Skin of body (tissue), 3 donors: ENCODE data around the gene AHNAK. TPM values are rescaled to one million over a fixed set of nuclear protein-coding genes. Genes with fewer than 3 reads are reported as not detected.
"Not testable (repeated sequence)": the region's sequence is repeated elsewhere in the genome, so short reads cannot be mapped to it uniquely, and the experiment has no call there.

Experiments
- DNase-seq: peaks from one replicate; lab custom pipeline; 2025; lab: John Stamatoyannopoulos, UW
- small RNA-seq: library from RNA; depleted of rRNA; stranded (forward); fragments of <200 nt; gene quantifications from one replicate; pipeline ENCODE3, GENCODE V24; 2014; ENCODE audit warnings: low replicate concordance
- total RNA-seq: library from RNA; depleted of rRNA; stranded (reverse); fragments of >200 nt; gene quantifications from one replicate; pipeline ENCODE4 v1.2.3, GENCODE V29; 2014

AHNAK gene
- total RNA-seq, 1 donor from 2014 or later, result 567 TPM

GRCh38 chr11:62393061-62393611, 153.5 kb downstream of the AHNAK start:
- no peak for DNase-seq

GRCh38 chr11:62392506-62392905, 154.1 kb downstream of the AHNAK start:
- DNase-seq, result no peak

- no peak for DNase-seq
Measured at GRCh38 chr11:62391642-62392425, 154.8 kb downstream of the AHNAK start.

- DNase-seq, result no peak
Measured at GRCh38 chr11:62390722-62391121, 155.9 kb downstream of the AHNAK start.

GRCh38 chr11:62390237-62390636, 156.4 kb downstream of the AHNAK start:
- DNase-seq, result no peak

- no peak for DNase-seq
Measured at GRCh38 chr11:62388999-62389398, 157.6 kb downstream of the AHNAK start.

- DNase-seq, result no peak
Measured at GRCh38 chr11:62387381-62387780, 159.2 kb downstream of the AHNAK start.

- DNase-seq, result not testable (repeated sequence)
Measured at GRCh38 chr11:62386083-62386482, 160.5 kb downstream of the AHNAK start.

GRCh38 chr11:62383822-62384221, 162.8 kb downstream of the AHNAK start:
- DNase-seq, result no peak

Small RNAs within 50 kb of the gene (small RNA-seq; reads per million reads assigned to genes)
- gene EEF1G, result not detected
- not detected for gene MIR6747

Other genes starting within 250 kb of the AHNAK start
- not detected for gene SCGB1D4, start 247.7 kb downstream of the AHNAK start, total RNA-seq
- gene ASRGL1, start 209.4 kb downstream of the AHNAK start, total RNA-seq, result 1.5 TPM
- gene SCGB1A1, start 127.8 kb downstream of the AHNAK start, total RNA-seq, result not detected
- gene EEF1G, start 27.1 kb upstream of the AHNAK start, total RNA-seq, result 1,310 TPM
- gene TUT1, start 44.7 kb upstream of the AHNAK start, total RNA-seq, result 4.1 TPM
- gene MTA2, start 55.1 kb upstream of the AHNAK start, total RNA-seq, result 78.4 TPM
- gene EML3, start 66.0 kb upstream of the AHNAK start, total RNA-seq, result 14.6 TPM
- 1.5 TPM for gene ROM1, start 66.5 kb upstream of the AHNAK start, total RNA-seq
- 12.5 TPM for gene B3GAT3, start 75.2 kb upstream of the AHNAK start, total RNA-seq
- 103 TPM for gene GANAB, start 99.8 kb upstream of the AHNAK start, total RNA-seq
- 8.5 TPM for gene INTS5, start 106.5 kb upstream of the AHNAK start, total RNA-seq
- 23.7 TPM for gene C11orf98, start 118.4 kb upstream of the AHNAK start, total RNA-seq
- 9.9 TPM for gene CSKMT, start 118.5 kb upstream of the AHNAK start, total RNA-seq
- 5.6 TPM for gene UQCC3, start 124.9 kb upstream of the AHNAK start, total RNA-seq
- gene LBHD1, start 125.5 kb upstream of the AHNAK start, total RNA-seq, result 6.4 TPM
- 57.2 TPM for gene UBXN1, start 132.3 kb upstream of the AHNAK start, total RNA-seq
- gene LRRN4CL, start 142.7 kb upstream of the AHNAK start, total RNA-seq, result 12.7 TPM
- gene BSCL2, start 160.6 kb upstream of the AHNAK start, total RNA-seq, result 21.6 TPM
- not detected for gene GNG3, start 160.9 kb upstream of the AHNAK start, total RNA-seq
- 33.3 TPM for gene HNRNPUL2, start 180.7 kb upstream of the AHNAK start, total RNA-seq
- 23.9 TPM for gene TTC9C, start 181.7 kb upstream of the AHNAK start, total RNA-seq
- 7.0 TPM for gene ZBTB3, start 207.4 kb upstream of the AHNAK start, total RNA-seq
- gene POLR2G, start 214.8 kb upstream of the AHNAK start, total RNA-seq, result 53.7 TPM
- gene TAF6L, start 224.6 kb upstream of the AHNAK start, total RNA-seq, result 13.8 TPM
- gene TMEM179B, start 240.6 kb upstream of the AHNAK start, total RNA-seq, result 16.9 TPM
- 9.3 TPM for gene TMEM223, start 245.2 kb upstream of the AHNAK start, total RNA-seq